NOMO-1 treated with DMSO at 0.1 percent for 48 hours (cell line): ENCODE data around the gene TMEM18.

Experiments
- DNase-seq: peaks from one replicate; lab custom pipeline; 2025; ENCODE audit not compliant: unreplicated experiment; lab: John Stamatoyannopoulos, UW

Gene TMEM18

DNA sequence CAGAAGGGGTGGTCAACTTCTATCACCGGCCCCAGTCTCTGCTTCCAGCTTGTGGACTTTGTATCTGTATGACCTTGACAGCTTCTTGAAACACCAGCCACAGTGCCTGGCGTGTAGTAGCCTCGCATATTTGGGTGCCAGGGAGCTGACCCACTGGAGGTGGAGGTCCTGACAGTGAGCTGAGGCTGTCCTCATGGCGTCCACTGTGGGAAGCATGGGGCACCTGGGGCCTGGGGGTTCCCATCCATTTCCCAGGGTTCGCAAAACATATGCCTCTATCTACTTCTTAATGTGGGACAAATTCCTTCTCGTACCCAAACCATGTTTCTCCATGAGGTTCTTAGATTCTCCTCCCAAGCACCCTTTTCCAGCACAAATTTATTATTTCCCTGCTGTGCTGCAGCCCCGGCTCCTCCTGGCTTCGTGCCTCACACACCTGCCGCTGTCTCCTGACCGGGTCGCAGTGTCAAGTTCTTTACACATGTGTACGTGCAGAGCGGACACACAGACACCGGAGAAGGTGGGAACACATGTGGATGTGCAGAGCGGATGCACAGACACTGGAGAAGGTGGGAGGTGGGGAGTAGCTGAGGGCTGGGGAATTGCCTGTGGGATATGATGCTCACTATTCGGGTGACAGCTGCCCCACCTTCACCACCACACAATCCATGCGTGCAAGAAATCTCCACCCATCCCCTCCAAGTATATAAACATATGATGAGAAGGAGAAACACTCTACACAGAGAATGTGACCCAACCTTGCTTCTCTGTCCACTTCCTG, 23.4 kb downstream of the TMEM18 start:
- no peak for DNase-seq

DNA sequence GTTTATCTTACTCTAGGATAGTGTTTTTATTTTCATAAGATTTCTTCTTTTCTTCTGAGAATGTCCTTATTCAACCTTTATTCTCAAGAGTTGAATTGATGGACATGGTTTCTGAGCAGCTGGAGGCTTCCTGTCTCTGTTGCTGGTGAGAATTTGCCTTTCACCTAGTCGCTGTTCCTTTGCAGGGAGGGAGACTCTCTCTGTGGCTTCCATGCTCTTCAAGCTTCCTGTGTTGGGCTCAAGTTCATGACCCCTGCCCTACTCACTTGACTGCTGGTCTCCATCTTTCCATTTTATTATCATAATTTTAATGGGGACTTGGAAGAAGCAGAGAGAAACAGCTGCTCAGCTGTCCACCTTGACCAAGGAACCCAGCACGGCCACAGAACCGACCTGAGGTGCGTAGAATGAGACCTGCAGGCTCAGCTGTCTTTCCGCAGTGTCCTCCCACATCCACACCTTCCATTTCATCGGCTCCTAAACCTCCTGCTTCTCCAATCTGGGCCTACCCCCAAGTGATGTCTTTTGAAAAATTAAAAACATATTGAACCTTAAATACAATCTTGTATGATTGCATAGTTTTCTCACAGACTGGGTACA, 24.2 kb downstream of the TMEM18 start:
- DNase-seq, result no peak

DNA sequence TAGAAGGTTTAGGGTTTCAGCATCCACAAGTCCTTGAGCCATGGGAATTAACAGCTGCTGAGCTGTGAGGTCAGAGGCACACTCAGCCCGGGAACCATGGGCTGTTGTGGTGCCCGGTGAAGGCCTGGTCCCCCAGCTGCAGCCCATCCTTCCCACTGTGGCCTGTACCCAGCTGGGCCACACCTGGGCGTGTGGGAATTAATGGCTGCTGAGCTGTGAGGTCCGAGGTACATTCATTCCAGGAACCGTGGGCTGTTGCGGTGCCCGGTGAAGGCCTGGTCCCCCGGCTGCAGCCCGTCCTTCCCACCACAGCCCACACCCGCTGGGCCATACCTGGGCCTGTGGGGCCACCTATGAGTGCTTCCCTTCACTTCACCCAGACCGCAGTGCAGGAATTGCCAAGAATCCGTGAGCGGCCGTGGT, 25.2 kb downstream of the TMEM18 start:
- DNase-seq, result no peak

DNA sequence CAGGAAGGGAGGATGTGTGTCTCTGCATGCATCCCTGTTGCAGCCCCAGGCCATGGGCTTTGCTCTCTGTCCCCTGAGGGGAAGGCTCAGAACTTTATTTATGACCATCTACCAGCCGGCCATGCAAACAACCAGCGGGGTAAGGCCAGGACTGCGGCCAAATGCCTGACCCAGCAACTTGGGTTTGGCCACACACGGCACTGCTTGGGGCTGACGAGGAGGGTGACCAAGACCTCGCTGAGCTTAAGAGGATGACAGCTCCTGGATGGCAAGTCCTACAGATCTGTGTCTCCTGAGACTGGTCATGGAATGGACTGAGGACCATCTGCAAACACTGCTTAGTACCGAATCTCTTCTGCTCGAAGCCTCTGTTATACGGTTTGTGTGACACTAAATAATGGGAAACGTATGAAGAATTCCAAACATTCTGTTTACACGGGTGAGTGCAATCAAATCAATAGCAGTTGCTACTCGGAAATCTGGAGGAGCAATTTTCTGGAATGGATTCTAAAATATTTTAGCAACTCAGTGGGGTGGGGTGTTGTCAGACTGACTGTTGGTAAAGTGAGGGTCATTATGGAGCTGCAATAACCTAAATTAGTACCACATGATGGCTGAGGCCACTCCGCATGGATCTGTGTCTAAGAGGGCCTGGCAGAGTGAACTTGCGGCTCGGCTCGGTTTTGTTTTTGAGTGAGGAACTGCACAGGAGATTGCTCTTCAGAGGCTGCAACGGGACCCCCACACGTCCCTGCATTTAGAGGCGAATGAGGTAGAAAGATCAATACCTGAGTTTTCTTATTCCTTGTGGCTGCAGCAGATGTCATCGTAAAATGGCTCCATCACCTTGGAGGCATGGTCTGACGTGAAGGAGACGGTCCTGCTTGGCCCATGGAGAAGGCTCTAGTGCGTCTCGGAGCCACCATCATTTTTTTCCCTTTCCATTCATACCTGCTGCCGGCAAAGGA, 26.6 kb downstream of the TMEM18 start:
- no peak for DNase-seq

DNA sequence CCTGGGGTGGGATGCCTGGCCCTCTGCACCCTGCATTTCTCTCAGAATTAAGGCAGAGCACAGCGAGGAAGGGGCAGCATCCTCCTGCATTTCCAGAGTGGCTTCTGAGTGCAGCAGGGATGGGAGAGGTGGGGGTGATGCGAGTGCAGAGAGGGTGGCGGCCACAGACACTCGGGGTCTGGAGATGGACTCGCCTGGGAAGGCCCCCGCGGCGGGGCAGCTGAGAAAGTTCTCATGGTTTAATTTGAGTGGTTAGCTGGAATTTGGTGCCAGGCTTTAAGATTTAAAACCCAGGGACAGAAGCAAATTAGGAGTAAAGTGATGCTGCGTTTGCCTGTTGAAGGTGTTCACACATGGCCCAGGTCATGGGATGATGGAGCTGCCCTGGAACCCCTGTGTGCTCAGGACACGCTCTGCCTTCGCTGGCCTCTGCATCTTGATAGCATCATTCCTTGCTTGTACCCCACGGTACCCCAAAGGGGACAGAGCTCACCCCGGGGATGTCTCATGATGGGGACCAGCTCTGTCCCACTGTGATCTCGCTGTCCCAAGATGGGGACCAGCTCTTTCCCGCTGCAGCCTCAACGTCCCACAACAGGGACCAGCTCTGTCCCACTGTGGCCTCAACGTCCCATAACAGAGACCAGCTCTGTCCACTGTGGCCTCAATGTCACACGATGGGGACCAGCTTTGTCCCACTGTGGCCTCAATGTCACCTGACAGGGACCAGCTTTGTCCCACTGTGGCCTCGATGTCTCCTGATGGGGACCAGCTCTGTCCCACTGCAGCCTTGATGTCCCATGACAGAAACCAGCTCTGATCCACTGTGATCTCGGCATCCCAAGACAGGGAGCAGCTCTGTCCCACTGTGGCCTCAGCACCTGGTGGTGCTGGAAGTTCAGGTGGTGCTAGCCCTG, 27.5 kb downstream of the TMEM18 start:
- no peak for DNase-seq

DNA sequence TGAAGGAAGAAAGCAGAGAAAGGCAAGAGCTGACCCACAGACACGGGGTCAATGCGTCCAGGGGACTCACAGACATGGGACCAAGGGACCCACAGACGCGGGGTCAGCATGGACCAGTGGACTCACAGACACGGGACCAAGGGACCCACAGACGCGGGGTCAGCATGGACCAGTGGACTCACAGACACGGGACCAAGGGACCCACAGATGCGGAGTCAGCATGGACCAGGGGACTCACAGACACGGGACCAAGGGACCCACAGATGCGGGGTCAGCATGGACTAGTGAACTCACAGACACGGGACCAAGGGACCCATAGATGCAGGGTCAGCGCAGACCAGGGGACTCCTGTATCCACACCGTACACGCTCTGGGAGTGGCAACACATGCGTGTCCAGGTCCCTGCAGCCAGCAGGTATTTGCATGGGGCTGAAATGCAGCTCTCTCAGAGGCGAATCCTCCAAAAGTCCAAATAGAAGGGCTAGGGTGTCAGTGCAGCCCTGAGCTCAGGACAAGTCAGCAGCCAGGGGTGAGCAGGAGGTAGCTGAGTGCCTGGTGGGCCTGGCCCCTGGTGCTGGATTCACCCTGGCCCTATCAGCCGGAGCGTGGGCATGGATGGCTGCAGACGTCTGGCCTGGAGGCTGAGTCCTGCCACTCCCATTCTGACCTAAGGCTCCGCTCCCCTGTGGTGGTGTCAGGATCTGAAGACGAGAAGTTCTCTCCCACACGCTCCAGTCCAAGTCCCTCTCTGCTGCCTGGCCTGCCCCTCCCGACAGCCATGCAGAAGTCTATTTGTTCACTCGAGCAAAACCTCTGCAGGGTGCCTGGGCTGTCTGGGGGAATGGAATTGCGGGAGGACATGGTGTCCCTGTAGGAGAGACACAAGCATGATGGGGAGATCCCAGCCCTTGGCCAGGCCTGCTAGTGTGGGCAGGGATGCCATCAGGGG, 28.5 kb downstream of the TMEM18 start:
- DNase-seq, result no peak

DNA sequence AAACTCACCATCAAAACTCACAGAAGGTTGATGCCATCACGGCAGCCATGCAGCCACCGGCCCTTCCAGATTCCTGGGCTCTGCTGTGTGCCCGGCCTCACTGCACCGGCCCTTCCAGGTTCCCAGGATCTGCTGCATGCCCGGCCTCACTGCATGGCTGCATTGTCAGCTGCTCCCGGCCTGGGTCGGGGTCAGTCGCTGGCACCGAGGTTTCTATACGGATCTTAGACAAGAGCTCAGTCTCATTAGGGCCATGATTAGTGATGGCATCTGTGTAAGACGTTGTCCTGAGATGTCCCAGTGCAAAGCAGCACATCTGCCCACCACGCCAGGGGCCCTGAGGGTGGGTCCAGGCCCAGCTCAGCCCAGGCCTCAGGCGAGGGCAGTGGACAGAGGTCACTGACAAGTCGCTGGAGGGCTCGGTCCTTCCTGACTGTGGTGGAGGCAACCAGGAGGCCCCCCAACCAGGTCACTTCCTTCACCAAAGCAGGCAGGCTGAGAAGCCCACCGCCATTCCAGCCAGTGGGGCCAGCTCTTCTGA, 29.4 kb downstream of the TMEM18 start:
- no peak for DNase-seq

DNA sequence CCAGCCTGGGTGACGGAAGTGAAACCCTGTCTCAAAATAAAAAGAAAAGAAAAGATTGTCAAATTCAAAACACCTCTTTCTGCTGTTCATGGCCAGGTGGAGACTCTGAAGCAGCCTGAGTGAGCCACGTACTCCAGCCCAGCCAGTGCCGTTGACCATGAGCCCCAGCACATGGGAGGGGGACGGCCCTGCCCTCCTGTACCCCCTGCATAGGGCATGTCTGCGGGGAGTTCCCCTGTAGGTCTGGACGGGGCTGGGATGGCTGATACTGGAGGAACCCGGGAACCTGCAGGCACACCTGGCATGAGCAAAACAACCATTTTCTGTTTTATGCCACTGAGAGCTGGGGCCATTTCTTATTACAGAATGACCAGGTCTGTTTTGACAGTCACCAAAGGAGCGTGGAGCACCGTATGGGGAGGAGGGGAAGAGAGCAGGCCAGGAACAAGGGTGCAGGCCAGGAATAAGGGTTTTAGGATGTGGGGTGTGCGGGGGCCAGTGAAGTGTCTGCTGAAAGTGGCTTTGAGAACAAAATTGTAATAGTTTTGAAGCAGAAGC, 30.1 kb downstream of the TMEM18 start:
- no peak for DNase-seq

DNA sequence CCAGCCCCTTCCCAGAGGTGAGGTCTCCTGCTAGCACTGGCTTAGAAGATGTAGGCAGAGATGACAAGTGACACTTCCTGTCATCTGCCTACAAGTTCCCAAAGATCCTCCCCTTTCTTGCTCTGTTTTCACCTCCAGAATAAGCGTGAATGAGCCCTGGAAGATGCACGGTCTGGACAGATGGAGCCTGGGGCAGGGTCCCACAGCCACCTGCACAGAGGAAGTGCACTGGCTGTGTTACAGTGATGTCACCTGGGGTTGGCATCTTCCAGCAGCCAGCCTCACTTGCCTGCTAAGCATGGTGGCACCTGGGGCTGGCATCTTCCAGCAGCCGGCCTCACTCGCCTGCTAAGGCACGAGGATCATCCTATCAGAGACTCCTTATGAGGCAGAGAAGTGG, 32.3 kb downstream of the TMEM18 start:
- no peak for DNase-seq

DNA sequence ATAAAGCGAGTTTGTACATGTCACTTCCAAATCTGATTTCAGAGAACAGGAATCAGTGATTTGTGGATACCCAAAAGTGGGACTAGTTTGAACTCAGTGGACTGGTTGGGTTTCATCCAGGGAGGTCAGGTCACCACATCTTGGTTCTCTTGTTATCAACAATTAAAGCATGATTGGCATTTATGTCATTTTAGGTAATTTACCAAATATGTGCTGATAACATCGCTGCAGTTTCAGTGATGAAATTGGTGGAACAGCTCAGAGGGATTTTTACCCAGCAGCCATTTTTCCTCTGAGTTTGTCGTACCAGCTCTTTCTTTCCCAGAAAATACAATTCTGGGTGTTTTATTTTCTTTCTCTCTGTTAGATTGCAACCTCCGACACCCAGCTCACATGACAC, 33.4 kb downstream of the TMEM18 start:
- DNase-seq, result no peak

DNA sequence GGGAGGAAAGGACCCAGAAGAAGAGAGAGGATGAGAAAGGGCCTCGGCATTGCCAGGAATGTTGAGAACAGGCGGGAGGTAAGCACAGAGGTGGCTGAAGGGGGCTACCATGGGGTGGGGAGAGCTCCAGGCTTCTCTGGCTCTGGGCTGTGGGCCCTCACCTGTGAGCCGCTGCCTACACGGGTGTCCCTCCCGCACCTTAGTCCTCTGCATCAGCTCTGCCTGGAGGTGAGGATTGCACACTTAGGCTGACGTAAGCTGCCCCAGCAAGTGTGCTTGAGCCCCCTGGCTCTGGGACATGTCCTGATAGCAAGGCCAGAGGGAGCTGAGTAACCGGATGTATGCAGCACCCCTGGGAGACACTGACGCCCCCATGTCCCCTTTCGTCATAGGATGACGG, 33.9 kb downstream of the TMEM18 start:
- no peak for DNase-seq

DNA sequence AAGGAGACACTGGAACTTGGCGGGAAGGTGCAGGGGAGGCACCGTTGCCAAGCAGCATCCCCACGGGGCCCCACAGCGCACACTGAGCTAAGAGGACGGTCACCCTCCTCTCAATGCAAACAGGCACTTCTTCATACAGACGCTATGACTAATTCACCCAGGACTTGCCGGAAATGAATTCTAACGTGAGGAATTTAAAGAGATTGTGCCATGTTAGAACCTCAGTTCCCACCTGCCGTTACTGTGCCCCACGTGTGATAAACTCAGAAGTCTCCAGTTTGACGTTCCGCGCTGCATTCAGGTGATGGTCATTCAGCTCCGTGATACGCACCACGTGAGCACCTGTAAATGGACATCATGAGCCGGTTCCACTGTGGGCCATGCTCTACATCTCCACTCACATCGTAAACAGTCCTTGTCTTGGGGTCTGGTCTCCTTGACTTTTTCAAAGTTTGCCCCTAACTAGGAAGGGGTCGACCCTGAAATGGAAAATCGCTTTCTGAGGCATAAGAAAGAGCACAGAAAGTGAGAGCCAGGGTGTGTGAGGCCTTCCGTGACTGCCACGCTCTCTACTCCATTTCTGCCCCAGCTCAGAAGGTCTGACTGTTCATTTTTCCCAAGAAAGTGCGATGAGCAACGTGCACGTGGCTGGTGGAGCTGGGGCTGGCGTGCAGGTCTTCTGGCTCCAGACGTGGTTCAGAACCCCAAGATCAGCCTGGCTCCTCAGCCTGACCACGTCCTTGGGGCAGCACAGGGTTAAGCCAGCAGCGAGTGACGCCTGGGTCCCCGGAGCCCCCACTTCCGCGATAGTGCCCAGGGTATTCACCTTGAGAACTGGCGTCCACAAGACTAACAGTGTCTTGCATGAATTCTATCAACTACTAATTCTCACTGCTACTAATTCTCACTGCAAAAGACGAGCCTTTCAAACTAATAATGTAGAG, 35.1 kb downstream of the TMEM18 start:
- DNase-seq, result no peak

DNA sequence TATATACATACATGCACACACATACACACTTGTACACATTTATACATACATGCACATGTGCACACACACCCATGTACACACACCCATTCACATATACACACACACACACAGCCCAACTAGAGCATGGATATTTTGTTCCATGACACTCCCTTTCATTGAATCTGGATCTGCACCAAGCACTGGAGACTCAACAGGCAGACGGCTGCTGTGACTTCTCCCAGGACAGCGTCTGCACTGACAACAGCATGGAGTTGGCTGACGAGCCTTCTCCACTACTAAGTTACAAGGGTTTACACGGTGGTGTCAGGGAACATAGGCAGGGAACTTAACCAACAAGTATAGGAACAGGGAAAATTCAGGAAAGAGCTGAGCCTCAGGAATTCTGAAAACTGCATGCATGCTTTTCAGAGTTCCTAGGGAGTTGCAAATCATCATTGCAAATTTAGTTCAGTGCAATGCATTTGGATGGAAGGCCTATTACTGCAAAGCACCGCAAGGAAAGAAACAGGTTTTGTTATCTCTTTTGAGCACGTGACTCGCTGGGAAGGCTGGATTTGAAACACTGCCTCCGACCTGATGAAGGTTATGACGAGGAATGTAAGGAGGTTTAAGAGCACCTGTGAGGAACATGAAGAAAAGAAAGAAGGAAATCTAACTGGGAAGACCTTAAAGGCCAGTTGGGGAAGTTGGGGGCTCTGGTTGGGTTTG, 35.9 kb downstream of the TMEM18 start:
- DNase-seq, result no peak

DNA sequence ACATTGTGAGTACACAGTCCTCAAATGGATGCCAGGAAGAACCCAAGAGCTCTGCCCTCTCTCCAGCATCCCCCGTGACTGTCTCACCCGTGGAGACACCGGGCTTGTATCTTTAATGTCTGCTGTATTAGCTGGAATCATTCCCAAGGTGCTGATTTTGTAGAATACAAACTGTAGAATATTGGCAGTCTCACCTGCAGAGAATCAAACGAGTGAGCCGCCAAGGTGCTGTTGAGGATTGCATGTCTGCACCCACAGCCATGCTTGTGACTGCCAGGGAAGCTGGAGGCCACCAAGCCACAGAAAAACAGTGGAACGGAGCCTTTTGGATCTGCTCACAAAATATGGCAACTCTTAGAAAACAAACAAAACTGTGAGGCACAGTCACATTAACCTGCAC, 37.5 kb downstream of the TMEM18 start:
- DNase-seq, result no peak

DNA sequence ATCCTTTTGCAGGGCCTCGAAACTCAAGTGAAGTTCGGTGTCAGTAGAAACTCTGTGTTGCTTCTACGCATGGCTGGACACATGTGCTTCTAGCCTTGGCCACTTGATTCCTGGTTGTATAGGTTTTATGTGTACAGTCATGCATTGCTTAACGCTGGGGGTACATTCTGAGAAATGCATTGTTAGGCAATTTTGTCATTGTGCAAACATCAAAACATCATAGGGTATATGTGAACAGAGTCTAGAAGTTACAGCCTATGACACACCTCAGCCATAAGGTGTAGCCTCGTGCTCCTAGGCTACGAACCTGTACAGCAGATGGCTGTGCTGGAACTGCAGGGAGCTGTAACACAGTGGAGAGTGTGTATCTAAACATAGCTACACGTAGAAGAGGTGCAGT, 39.4 kb downstream of the TMEM18 start:
- DNase-seq, result no peak

DNA sequence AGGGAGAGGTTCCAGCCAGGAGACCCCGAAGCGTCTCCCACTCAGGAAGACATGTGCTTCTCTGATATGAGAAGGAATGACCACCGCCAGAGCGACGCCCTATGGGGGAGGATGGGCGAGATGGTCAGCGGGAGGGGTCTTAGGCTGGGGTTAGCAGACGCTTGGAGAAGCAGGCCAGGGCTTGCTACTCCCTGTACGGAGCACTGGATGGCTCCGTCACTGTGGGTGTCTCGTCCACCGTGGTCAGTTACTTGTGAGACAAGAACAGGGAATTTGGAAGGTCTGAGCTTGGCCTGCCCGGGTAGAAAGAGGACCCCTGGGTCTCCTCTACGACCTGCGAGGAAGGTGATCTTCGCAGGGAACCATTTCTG, 39.8 kb downstream of the TMEM18 start:
- no peak for DNase-seq

DNA sequence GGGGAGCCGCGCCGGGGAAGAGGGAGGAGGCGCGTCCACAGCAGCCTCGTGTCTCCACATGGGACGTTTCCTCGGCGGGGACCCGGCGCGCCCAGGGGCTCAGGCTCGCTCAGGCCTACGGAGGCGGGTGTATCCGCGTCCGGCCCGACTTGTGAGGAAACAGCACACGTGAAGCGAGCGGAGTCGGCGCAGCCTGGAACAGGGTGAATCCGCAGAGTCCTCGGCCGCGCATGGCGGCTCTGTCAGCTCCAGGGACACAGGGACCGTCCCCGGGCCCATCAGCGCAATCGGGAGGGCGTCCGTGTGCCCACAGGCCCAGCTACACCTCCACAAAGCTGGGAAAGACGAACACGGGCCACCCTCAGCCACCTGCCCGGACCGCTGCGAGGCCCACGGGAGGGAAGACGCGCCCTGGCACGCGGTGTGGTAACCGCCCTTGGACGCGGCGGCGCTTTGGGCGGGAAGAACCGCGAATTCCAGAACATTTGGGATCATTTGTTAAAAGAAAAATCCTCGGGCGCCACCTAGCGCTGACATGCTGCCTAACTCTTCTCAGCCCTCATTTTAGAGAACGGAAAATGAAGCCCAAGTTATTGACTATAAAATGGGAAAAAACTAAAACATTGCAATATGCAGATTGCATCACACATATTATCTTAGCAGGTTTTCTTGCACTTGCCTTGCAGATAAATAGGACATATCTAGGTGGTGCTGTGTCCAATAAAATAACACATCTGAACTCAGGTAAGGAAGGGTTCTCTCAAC, 40.4 kb downstream of the TMEM18 start:
- peak; percentile 11 for DNase-seq
